GM19463 (cell line): ENCODE measurements around the gene LSM14A.

Source experiments
- ATAC-seq: cut with Tn5 transposase; IDR thresholded peaks from one replicate; pipeline ENCODE4 v1.9.1; 2021; ENCODE audit warnings: mild to moderate bottlenecking, moderate library complexity; ENCODE audit not compliant: unreplicated experiment

Gene LSM14A

GRCh38 chr19:34254046-34254697 lies 81.9 kb downstream of the LSM14A start, which contains the start of gene GARRE1:
Gene GARRE1 (plus strand): TSS chr19:34254554. CDS start chr19:34300474, 45,920 bp downstream.
- peak; percentile 91 for ATAC-seq

GRCh38 chr19:34254698-34255432 lies 82.6 kb downstream of the LSM14A start:
- peak; percentile 50 for ATAC-seq

- ATAC-seq, result no peak
Measured at GRCh38 chr19:34255546-34255945, 83.2 kb downstream of the LSM14A start.

- no peak for ATAC-seq
Measured at GRCh38 chr19:34256835-34257558, 84.7 kb downstream of the LSM14A start.

GRCh38 chr19:34257559-34257924 lies 85.2 kb downstream of the LSM14A start:
- ATAC-seq, result no peak

GRCh38 chr19:34259367-34260095 lies 87.2 kb downstream of the LSM14A start:
- ATAC-seq, result no peak

GRCh38 chr19:34260771-34261173 lies 88.5 kb downstream of the LSM14A start:
- no peak for ATAC-seq

- no peak for ATAC-seq
Measured at GRCh38 chr19:34261334-34262109, 89.2 kb downstream of the LSM14A start.

- ATAC-seq, result no peak
Measured at GRCh38 chr19:34263745-34264237, 91.5 kb downstream of the LSM14A start.

GRCh38 chr19:34265221-34265650 lies 92.9 kb downstream of the LSM14A start:
- no peak for ATAC-seq

GRCh38 chr19:34269081-34269480 lies 96.8 kb downstream of the LSM14A start:
- ATAC-seq, result no peak

- no peak for ATAC-seq
Measured at GRCh38 chr19:34269489-34269888, 97.2 kb downstream of the LSM14A start.

- peak; percentile 58 for ATAC-seq
Measured at GRCh38 chr19:34269968-34270621, 97.8 kb downstream of the LSM14A start.

- no peak for ATAC-seq
Measured at GRCh38 chr19:34273121-34273520, 100.8 kb downstream of the LSM14A start.

GRCh38 chr19:34274284-34274826 lies 102.1 kb downstream of the LSM14A start:
- ATAC-seq, result no peak

- no peak for ATAC-seq
Measured at GRCh38 chr19:34274827-34275625, 102.7 kb downstream of the LSM14A start.

GRCh38 chr19:34275705-34276104 lies 103.4 kb downstream of the LSM14A start:
- ATAC-seq, result no peak

GRCh38 chr19:34276614-34277013 lies 104.3 kb downstream of the LSM14A start:
- ATAC-seq, result no peak
